Loucy (cell line): ENCODE results near the gene BOLL.
"Not testable (repeated sequence)": the region's sequence is repeated elsewhere in the genome, so short reads cannot be mapped to it uniquely, and the experiment has no call there.

ENCODE experiments used
- H2AFZ ChIP-seq: fragments of 200-600 bp; sonication (generic); 2 replicates; pipeline ENCODE4 v1.6.0; 2016; ENCODE audit warnings: antibody characterized with exemption, mild to moderate bottlenecking, low read length, moderate library complexity
- H3F3A ChIP-seq: fragments of 200-600 bp; 2 replicates; pipeline ENCODE4 v1.6.0; 2016; ENCODE audit warnings: antibody characterized with exemption, low read depth, mild to moderate bottlenecking
- H3K27me3 ChIP-seq: fragments of 200-600 bp; sonication (generic); 2 replicates; pipeline ENCODE4 v1.6.1; 2014; ENCODE audit warnings: low read length, mild to moderate bottlenecking; ENCODE audit not compliant: insufficient read depth, poor library complexity, severe bottlenecking
- H3K36me3 ChIP-seq: fragments of 200-600 bp; sonication (generic); 2 replicates; pipeline ENCODE4 v1.6.1; 2016; ENCODE audit warnings: low read length; ENCODE audit not compliant: insufficient read depth
- H3K4me1 ChIP-seq: fragments of 200-600 bp; sonication (generic); 2 replicates; pipeline ENCODE4 v1.5.1; 2014; ENCODE audit warnings: low read length, mild to moderate bottlenecking; ENCODE audit not compliant: insufficient read depth, poor library complexity, severe bottlenecking
- H3K4me2 ChIP-seq: fragments of 200-600 bp; sonication (generic); 2 replicates; pipeline ENCODE4 v1.6.0; 2014; ENCODE audit warnings: antibody characterized with exemption, low read length, low read depth, mild to moderate bottlenecking; ENCODE audit not compliant: poor library complexity, severe bottlenecking
- H3K4me3 ChIP-seq: fragments of 200-600 bp; sonication (generic); 2 replicates; pipeline ENCODE4 v1.5.1; 2014; ENCODE audit warnings: low read length, mild to moderate bottlenecking, mixed read lengths; ENCODE audit not compliant: poor library complexity, severe bottlenecking
- H3K79me2 ChIP-seq: fragments of 200-600 bp; sonication (generic); 2 replicates; pipeline ENCODE4 v1.6.1; 2014; ENCODE audit warnings: low read length; ENCODE audit not compliant: insufficient read depth
- H3K9ac ChIP-seq: fragments of 200-600 bp; sonication (generic); 2 replicates; pipeline ENCODE4 v1.6.0; 2014; ENCODE audit warnings: mild to moderate bottlenecking, low read depth, low read length, moderate library complexity; ENCODE audit not compliant: poor library complexity, severe bottlenecking
- H3K9me2 ChIP-seq: fragments of 200-600 bp; sonication (generic); replicated peaks from 2 replicates; pipeline ENCODE4 v1.6.1; 2016; ENCODE audit warnings: low read depth, low read length, mixed read lengths
- H3K9me3 ChIP-seq: fragments of 200-600 bp; sonication (generic); 2 replicates; pipeline ENCODE4 v1.6.1; 2014; ENCODE audit warnings: mild to moderate bottlenecking, antibody characterized with exemption, low read length, low read depth; ENCODE audit not compliant: insufficient read depth
- H4K20me1 ChIP-seq: fragments of 200-600 bp; sonication (generic); 2 replicates; pipeline ENCODE4 v1.6.0; 2014; ENCODE audit warnings: antibody characterized with exemption, low read length, mild to moderate bottlenecking; ENCODE audit not compliant: insufficient read depth, poor library complexity, severe bottlenecking
- CTCF ChIP-seq: fragments of 200-600 bp; sonication (generic); conservative IDR thresholded peaks from 2 replicates; pipeline ENCODE4 v1.5.1; 2014; ENCODE audit warnings: mild to moderate bottlenecking, antibody characterized with exemption, low read length
- EZH2phosphoT487 ChIP-seq: fragments of 200-600 bp; IDR thresholded peaks from 2 replicates; pipeline ENCODE4 v1.6.1; 2018; ENCODE audit warnings: antibody characterized with exemption, mild to moderate bottlenecking, moderate library complexity, borderline replicate concordance

Gene BOLL

GRCh38 chr2:197700960-197701359 lies 84.2 kb downstream of the BOLL start:
- Histone ChIP-seq H3K4me1 (peaks cover 6% of the 10 kb centered on the region), H3K4me2 (no peak overlapping the region), H3K4me3 (no peak overlapping the region), H3K9me2 (no peaks in the 10 kb centered on the region), H3F3A (no peaks in the 10 kb centered on the region), H4K20me1 (peaks cover 2% of the 10 kb centered on the region), H3K36me3 (no peaks in the 10 kb centered on the region), H3K27me3 (no peaks in the 10 kb centered on the region), H3K79me2 (peaks cover 7% of the 10 kb centered on the region), H2AFZ (no peak overlapping the region), H3K9ac (no peak overlapping the region), H3K9me3 (no peaks in the 10 kb centered on the region)
- TF ChIP-seq CTCF (no peak), EZH2phosphoT487 (no peak)

GRCh38 chr2:197699724-197700123 lies 85.4 kb downstream of the BOLL start:
- H4K20me1 ChIP-seq, H3K4me2 ChIP-seq, H3K9me3 ChIP-seq, H3K9me2 ChIP-seq, H3K4me3 ChIP-seq, H3F3A ChIP-seq, H3K9ac ChIP-seq, H3K79me2 ChIP-seq, H3K27me3 ChIP-seq, H3K4me1 ChIP-seq, H3K36me3 ChIP-seq, H2AFZ ChIP-seq: not testable (repeated sequence)

DNA sequence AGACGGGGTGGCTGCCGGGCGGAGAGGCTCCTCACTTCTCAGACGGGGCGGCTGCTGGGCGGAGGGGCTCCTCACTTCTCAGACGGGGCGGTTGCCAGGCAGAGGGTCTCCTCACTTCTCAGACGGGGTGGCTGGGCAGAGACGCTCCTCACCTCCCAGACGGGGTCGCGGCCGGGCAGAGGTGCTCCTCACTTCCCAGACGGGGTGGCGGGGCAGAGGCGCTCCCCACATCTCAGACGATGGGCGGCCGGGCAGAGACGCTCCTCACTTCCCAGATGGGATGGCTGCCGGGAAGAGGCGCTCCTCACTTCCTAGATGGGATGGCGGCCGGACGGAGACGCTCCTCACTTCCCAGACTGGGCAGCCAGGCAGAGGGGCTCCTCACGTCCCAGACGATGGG lies 88.5 kb downstream of the BOLL start:
- not testable (repeated sequence) for H4K20me1 ChIP-seq, H3F3A ChIP-seq, H2AFZ ChIP-seq, H3K9ac ChIP-seq, H3K27me3 ChIP-seq, H3K4me2 ChIP-seq, H3K36me3 ChIP-seq, H3K4me3 ChIP-seq, H3K9me2 ChIP-seq, H3K4me1 ChIP-seq, H3K9me3 ChIP-seq, H3K79me2 ChIP-seq

GRCh38 chr2:197695971-197696370 lies 89.1 kb downstream of the BOLL start:
- not testable (repeated sequence) for H3K27me3 ChIP-seq, H3K4me3 ChIP-seq, H3K9ac ChIP-seq, H3K79me2 ChIP-seq, H3K9me2 ChIP-seq, H3F3A ChIP-seq, H2AFZ ChIP-seq, H3K36me3 ChIP-seq, H3K9me3 ChIP-seq, H4K20me1 ChIP-seq, H3K4me2 ChIP-seq, H3K4me1 ChIP-seq

DNA sequence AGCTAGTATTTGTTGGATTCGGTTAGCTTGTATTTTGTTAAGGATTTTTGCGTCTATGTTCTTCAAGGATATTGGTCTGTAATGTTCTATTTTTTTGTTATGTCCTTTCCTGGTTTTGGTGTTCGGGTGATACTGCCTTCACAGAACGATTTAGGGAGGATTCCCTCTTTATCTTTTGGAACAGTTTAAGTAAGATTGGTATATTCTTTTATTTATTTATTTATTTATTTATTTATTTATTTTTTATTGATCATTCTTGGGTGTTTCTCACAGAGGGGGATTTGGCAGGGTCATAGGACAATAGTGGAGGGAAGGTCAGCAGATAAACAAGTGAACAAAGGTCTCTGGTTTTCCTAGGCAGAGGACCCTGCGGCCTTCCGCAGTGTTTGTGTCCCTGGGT lies 89.9 kb downstream of the BOLL start:
- not testable (repeated sequence) for H3K9me2 ChIP-seq, H3K27me3 ChIP-seq, H2AFZ ChIP-seq, H3K4me3 ChIP-seq, H3K9me3 ChIP-seq, H3K79me2 ChIP-seq, H3K4me1 ChIP-seq, H3K9ac ChIP-seq, H3F3A ChIP-seq, H3K36me3 ChIP-seq, H3K4me2 ChIP-seq, H4K20me1 ChIP-seq
